Transverse colon (tissue), 4 donors: ENCODE measurements around the gene GEMIN2. TPM values are rescaled to one million over a fixed set of nuclear protein-coding genes. Genes with fewer than 3 reads are reported as not detected.

Experiments used
- DNase-seq: peaks from one replicate; pipeline ENCODE4 v3.0.0-alpha.2; 2019
- H3K27ac ChIP-seq, 4 donors: fragments of 200-600 bp; sonication (generic); 2 replicates each; pipeline ENCODE4 v1.5.1; 2016 to 2018; ENCODE audit warnings: inconsistent platforms in 4 of 4
- H3K27me3 ChIP-seq: fragments of 200-600 bp; sonication (generic); 2 replicates; pipeline ENCODE4 v1.5.1; 2017; ENCODE audit warnings: inconsistent platforms
- H3K36me3 ChIP-seq, 4 donors: fragments of 200-600 bp; sonication (generic); 2 replicates each; pipeline ENCODE4 v1.5.1; 2017 to 2019; ENCODE audit warnings: inconsistent platforms in 4 of 4
- H3K4me1 ChIP-seq, 4 donors: fragments of 200-600 bp; sonication (generic); 2 replicates each; pipeline ENCODE4 v1.5.1; 2017 to 2020; ENCODE audit warnings: inconsistent platforms in 4 of 4
- H3K4me3 ChIP-seq, 4 donors: fragments of 200-600 bp; sonication (generic); 1 replicate in 1 of 4; 2 replicates in 3 of 4; pipeline versions ENCODE4 v1.5.1 to v1.6.1; 2017 to 2019; ENCODE audit warnings: inconsistent platforms in 4 of 4
- H3K9me3 ChIP-seq, 2 donors: fragments of 200-600 bp; sonication (generic); 2 replicates each; pipeline ENCODE4 v1.5.1; 2017 to 2019; ENCODE audit warnings: inconsistent platforms in 2 of 2
- EP300 ChIP-seq: sonication (generic); formaldehyde crosslinking; IDR thresholded peaks from one replicate; pipeline ENCODE4 v1.6.1; 2017; ENCODE audit warnings: antibody characterized with exemption, low read depth
- POLR2A ChIP-seq: fragments of 450-650 bp; IDR thresholded peaks from one replicate; pipeline ENCODE4 v1.6.1; 2016; ENCODE audit warnings: antibody characterized with exemption, mild to moderate bottlenecking, moderate library complexity
- POLR2AphosphoS5 ChIP-seq, 3 donors: sonication (generic); formaldehyde crosslinking; IDR thresholded peaks; one replicate each; pipeline ENCODE4 v1.6.1; 2016; ENCODE audit warnings: antibody characterized with exemption in 3 of 3
- WGBS, 2 donors: methylation state at CpG; one replicate each; pipeline ENCODE4 v1.1.5; 2018; ENCODE audit warnings: low coverage in 1 of 2; 5-methylcytosine and 5-hydroxymethylcytosine counted together
- in situ Hi-C, 4 donors: fragments of 200-750 bp; cut with MboI; loops; one replicate each; pipeline versions ENCODE4 v1.15.0 to v1.15.1; 2017; ENCODE audit warnings: low sequenced_read_pairs in 3 of 4, low pct_ligation_motif_present in 1 of 4, low pct_unique_long_range_greater_than_20kb in 1 of 4
- intact Hi-C: fragments of 100-400 bp; cut with DNase I; formaldehyde crosslinking; loops from one replicate; pipeline ENCODE4 v1.15.1; 2023; ENCODE audit warnings: low total_unique reads
- total RNA-seq, 4 donors: library from RNA; depleted of rRNA; stranded (reverse); fragments of >200 nt; gene quantifications; one replicate each; pipeline ENCODE4 v1.1.0, GENCODE V29; 2016
- TF ChIP-seq, protein P1 (sequence below), 5 experiments: fragments of 200-600 bp in 3 of 5; fragments of 450-650 bp in 2 of 5; sonication (generic) in 3 of 5; IDR thresholded peaks; 1 replicate in 2 of 5; 2 replicates in 3 of 5; pipeline ENCODE4 v1.5.1; 2016 to 2017; ENCODE audit warnings: antibody characterized with exemption in 5 of 5, inconsistent platforms in 3 of 5, mild to moderate bottlenecking in 2 of 5, moderate library complexity in 1 of 5

Gene GEMIN2
- total RNA-seq, 4 donors from 2014 or later: 11.5 to 75.0 (median 20.0) TPM; not detected in 1

DNA sequence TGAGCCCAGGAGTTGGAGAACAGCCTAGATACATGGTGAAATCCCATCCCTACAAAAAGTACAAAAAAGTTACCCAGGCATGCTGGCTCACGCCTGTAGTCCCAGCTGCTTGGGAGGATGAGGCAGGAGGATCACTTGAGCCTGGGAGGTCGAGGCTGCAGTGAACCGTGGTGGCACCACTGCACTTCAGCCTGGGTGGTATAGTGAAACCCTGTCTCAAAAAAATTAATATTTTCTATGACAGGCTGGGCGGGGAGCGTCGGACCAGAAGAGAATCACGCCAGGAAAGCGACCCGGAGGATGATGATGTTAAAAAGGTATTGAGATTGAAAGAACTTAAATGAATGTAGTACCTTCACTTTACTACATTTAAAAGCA is 63.0 kb downstream of the GEMIN2 start:
- H3K4me1 ChIP-seq: peaks cover 11 to 18% (median 14%) of the 10 kb centered on the region in 4 donors
- no peak for DNase-seq
- TF ChIP-seq EP300 (no peak), POLR2A (no peak), POLR2AphosphoS5 (IDR thresholded peaks at IDR 0.05) (no peak)
- TF ChIP-seq, protein P1, sequence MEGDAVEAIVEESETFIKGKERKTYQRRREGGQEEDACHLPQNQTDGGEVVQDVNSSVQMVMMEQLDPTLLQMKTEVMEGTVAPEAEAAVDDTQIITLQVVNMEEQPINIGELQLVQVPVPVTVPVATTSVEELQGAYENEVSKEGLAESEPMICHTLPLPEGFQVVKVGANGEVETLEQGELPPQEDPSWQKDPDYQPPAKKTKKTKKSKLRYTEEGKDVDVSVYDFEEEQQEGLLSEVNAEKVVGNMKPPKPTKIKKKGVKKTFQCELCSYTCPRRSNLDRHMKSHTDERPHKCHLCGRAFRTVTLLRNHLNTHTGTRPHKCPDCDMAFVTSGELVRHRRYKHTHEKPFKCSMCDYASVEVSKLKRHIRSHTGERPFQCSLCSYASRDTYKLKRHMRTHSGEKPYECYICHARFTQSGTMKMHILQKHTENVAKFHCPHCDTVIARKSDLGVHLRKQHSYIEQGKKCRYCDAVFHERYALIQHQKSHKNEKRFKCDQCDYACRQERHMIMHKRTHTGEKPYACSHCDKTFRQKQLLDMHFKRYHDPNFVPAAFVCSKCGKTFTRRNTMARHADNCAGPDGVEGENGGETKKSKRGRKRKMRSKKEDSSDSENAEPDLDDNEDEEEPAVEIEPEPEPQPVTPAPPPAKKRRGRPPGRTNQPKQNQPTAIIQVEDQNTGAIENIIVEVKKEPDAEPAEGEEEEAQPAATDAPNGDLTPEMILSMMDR (IDR thresholded peaks at IDR 0.05): no peak
- no peak overlapping the region for H3K4me3 ChIP-seq
- intact Hi-C loops (loop anchor here (5.0 kb wide), 1 partner anchor 90 kb away; no protein-coding TSS in a partner anchor), in situ Hi-C loops (loop anchor here in 2 of 4 donors (10.0 kb wide), 3 partner anchors 62 to 258 kb away; partner anchors contain the start of genes FBXO33 (in 1 of the 2), GEMIN2 (in 1 of the 2) and SEC23A (in 1 of the 2))
- no peaks in the 10 kb centered on the region for H3K9me3 ChIP-seq
- H3K27ac ChIP-seq: no peak overlapping the region
- no peaks in the 10 kb centered on the region for H3K27me3 ChIP-seq
- peaks cover 0 to 58% (median 28%) of the 10 kb centered on the region in 4 donors for H3K36me3 ChIP-seq
- 85 to 94% methylated on average over 6 to 9 of the region's 9 CpGs for WGBS, 2 donors

GRCh38 chr14:39179042-39179441 is 64.9 kb downstream of the GEMIN2 start:
- no peak for TF ChIP-seq POLR2AphosphoS5 (IDR thresholded peaks at IDR 0.05)
- no peak for TF ChIP-seq POLR2A
- TF ChIP-seq EP300: no peak
- TF ChIP-seq, protein P1 (IDR thresholded peaks at IDR 0.05): no peak
- 93 to 97% methylated on average over 6 of the region's 6 CpGs for WGBS, 2 donors
- no peak overlapping the region for H3K4me3 ChIP-seq
- H3K4me1 ChIP-seq: peaks cover 11 to 16% (median 14%) of the 10 kb centered on the region in 4 donors
- peaks cover 0 to 76% (median 34%) of the 10 kb centered on the region in 4 donors for H3K36me3 ChIP-seq
- DNase-seq: no peak
- H3K9me3 ChIP-seq: no peaks in the 10 kb centered on the region
- no peak overlapping the region for H3K27ac ChIP-seq
- intact Hi-C loops: loop anchor here (5.0 kb wide), 1 partner anchor 88 kb away; no protein-coding TSS in a partner anchor
- no peaks in the 10 kb centered on the region for H3K27me3 ChIP-seq
- in situ Hi-C loops: loop anchor here in 2 of 4 donors (10.0 kb wide), 3 partner anchors 64 to 256 kb away; partner anchors contain the start of genes FBXO33 (in 1 of the 2), GEMIN2 (in 1 of the 2) and SEC23A (in 1 of the 2)

GRCh38 chr14:39180553-39180952 is 66.4 kb downstream of the GEMIN2 start:
- no peak overlapping the region for H3K4me3 ChIP-seq
- DNase-seq: no peak
- H3K27me3 ChIP-seq: no peaks in the 10 kb centered on the region
- peaks cover 0 to 88% (median 34%) of the 10 kb centered on the region in 4 donors for H3K36me3 ChIP-seq
- WGBS, 2 donors: 85 to 89% methylated on average over 5 of the region's 5 CpGs
- intact Hi-C loops (no loop called here), in situ Hi-C loops (no loop called here)
- no peaks in the 10 kb centered on the region for H3K9me3 ChIP-seq
- no peak overlapping the region for H3K27ac ChIP-seq
- TF ChIP-seq EP300 (no peak), POLR2A (no peak), POLR2AphosphoS5 (IDR thresholded peaks at IDR 0.05) (no peak)
- peaks cover 11 to 15% (median 13%) of the 10 kb centered on the region in 4 donors for H3K4me1 ChIP-seq

DNA sequence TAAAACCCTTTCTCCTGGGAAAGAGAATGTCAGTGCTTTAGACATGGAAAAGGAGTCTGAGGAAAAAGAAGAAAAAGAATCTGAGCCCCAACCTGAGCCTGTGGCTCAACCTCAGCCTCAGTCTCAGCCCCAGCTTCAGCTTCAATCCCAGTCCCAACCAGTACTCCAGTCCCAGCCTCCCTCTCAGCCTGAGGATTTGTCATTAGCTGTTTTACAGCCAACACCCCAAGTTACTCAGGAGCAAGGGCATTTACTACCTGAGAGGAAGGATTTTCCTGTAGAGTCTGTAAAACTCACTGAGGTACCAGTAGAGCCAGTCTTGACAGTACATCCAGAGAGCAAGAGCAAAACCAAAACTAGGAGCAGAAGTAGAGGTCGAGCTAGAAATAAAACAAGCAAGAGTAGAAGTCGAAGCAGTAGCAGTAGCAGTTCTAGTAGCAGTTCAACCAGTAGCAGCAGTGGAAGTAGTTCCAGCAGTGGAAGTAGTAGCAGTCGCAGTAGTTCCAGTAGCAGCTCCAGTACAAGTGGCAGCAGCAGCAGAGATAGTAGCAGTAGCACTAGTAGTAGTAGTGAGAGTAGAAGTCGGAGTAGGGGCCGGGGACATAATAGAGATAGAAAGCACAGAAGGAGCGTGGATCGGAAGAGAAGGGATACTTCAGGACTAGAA is 67.0 kb downstream of the GEMIN2 start:
- DNase-seq: no peak
- no peaks in the 10 kb centered on the region for H3K27me3 ChIP-seq
- H3K9me3 ChIP-seq: no peaks in the 10 kb centered on the region
- H3K4me3 ChIP-seq: no peak overlapping the region
- H3K4me1 ChIP-seq: peaks cover 5 to 11% (median 10%) of the 10 kb centered on the region in 4 donors
- no peak for TF ChIP-seq POLR2AphosphoS5 (IDR thresholded peaks at IDR 0.05)
- no peak for TF ChIP-seq POLR2A
- TF ChIP-seq EP300: no peak
- TF ChIP-seq, protein P1 (IDR thresholded peaks at IDR 0.05): no peak
- H3K27ac ChIP-seq: no peak overlapping the region
- WGBS, 2 donors: 88 to 91% methylated on average over 7 of the region's 7 CpGs
- peaks cover 0 to 88% (median 34%) of the 10 kb centered on the region in 4 donors for H3K36me3 ChIP-seq
- in situ Hi-C loops: no loop called here
- intact Hi-C loops: no loop called here
